ENCODE measurements around the gene PDE10A.

PDE10A gene

GRCh38 chr6:165401092-165401491 is 261.9 kb downstream of the PDE10A start:
- ATAC-seq, result no peak
- TF ChIP-seq CSRNP3 (CRISPR knock-in tag; IDR thresholded peaks at IDR 0.05), result no peak
- TF ChIP-seq RARB (CRISPR knock-in tag; IDR thresholded peaks at IDR 0.05), result no peak
- no peak for TF ChIP-seq ZNF70 (CRISPR knock-in tag; IDR thresholded peaks at IDR 0.05)
- TF ChIP-seq, protein P1, sequence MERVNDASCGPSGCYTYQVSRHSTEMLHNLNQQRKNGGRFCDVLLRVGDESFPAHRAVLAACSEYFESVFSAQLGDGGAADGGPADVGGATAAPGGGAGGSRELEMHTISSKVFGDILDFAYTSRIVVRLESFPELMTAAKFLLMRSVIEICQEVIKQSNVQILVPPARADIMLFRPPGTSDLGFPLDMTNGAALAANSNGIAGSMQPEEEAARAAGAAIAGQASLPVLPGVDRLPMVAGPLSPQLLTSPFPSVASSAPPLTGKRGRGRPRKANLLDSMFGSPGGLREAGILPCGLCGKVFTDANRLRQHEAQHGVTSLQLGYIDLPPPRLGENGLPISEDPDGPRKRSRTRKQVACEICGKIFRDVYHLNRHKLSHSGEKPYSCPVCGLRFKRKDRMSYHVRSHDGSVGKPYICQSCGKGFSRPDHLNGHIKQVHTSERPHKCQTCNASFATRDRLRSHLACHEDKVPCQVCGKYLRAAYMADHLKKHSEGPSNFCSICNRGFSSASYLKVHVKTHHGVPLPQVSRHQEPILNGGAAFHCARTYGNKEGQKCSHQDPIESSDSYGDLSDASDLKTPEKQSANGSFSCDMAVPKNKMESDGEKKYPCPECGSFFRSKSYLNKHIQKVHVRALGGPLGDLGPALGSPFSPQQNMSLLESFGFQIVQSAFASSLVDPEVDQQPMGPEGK (CRISPR knock-in tag; IDR thresholded peaks at IDR 0.05; ENCODE audit: borderline replicate concordance), result no peak
- TF ChIP-seq, protein P2, sequence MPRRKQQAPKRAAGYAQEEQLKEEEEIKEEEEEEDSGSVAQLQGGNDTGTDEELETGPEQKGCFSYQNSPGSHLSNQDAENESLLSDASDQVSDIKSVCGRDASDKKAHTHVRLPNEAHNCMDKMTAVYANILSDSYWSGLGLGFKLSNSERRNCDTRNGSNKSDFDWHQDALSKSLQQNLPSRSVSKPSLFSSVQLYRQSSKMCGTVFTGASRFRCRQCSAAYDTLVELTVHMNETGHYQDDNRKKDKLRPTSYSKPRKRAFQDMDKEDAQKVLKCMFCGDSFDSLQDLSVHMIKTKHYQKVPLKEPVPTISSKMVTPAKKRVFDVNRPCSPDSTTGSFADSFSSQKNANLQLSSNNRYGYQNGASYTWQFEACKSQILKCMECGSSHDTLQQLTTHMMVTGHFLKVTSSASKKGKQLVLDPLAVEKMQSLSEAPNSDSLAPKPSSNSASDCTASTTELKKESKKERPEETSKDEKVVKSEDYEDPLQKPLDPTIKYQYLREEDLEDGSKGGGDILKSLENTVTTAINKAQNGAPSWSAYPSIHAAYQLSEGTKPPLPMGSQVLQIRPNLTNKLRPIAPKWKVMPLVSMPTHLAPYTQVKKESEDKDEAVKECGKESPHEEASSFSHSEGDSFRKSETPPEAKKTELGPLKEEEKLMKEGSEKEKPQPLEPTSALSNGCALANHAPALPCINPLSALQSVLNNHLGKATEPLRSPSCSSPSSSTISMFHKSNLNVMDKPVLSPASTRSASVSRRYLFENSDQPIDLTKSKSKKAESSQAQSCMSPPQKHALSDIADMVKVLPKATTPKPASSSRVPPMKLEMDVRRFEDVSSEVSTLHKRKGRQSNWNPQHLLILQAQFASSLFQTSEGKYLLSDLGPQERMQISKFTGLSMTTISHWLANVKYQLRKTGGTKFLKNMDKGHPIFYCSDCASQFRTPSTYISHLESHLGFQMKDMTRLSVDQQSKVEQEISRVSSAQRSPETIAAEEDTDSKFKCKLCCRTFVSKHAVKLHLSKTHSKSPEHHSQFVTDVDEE (CRISPR knock-in tag; IDR thresholded peaks at IDR 0.05), result no peak
- no peak for TF ChIP-seq ISL1 (CRISPR knock-in tag; IDR thresholded peaks at IDR 0.05)
- no peak for TF ChIP-seq CREB5 (CRISPR knock-in tag; IDR thresholded peaks at IDR 0.05; ENCODE audit: low read depth)
- no peak for TF ChIP-seq CSDC2 (CRISPR knock-in tag; IDR thresholded peaks at IDR 0.05)
- TF ChIP-seq PPARA (CRISPR knock-in tag; IDR thresholded peaks at IDR 0.05; ENCODE audit: borderline replicate concordance), result no peak
- no peak for TF ChIP-seq ZC3H10 (CRISPR knock-in tag; IDR thresholded peaks at IDR 0.05)
- TF ChIP-seq OSR1 (CRISPR knock-in tag; IDR thresholded peaks at IDR 0.05), result no peak
- no peak for TF ChIP-seq ZNF565 (CRISPR knock-in tag; conservative IDR thresholded peaks at IDR 0.05; ENCODE audit: low read depth)
- no peak for TF ChIP-seq ZFP3 (CRISPR knock-in tag; IDR thresholded peaks at IDR 0.05)
- no peak for TF ChIP-seq TOX (CRISPR knock-in tag; IDR thresholded peaks at IDR 0.05; ENCODE audit: borderline replicate concordance)
- TF ChIP-seq ZFP30 (CRISPR knock-in tag; IDR thresholded peaks at IDR 0.05), result no peak

- TF ChIP-seq GLIS3 (CRISPR knock-in tag; IDR thresholded peaks at IDR 0.05), result no peak
- TF ChIP-seq, protein P2 (CRISPR knock-in tag; IDR thresholded peaks at IDR 0.05), result no peak
- no peak for TF ChIP-seq SNAI2 (CRISPR knock-in tag; IDR thresholded peaks at IDR 0.05)
- no peak for TF ChIP-seq OSR1 (CRISPR knock-in tag; IDR thresholded peaks at IDR 0.05)
- no peak for TF ChIP-seq ZNF70 (CRISPR knock-in tag; IDR thresholded peaks at IDR 0.05)
- TF ChIP-seq ZFP30 (CRISPR knock-in tag; IDR thresholded peaks at IDR 0.05), result no peak
- no peak for TF ChIP-seq CREB5 (CRISPR knock-in tag; IDR thresholded peaks at IDR 0.05; ENCODE audit: low read depth)
- TF ChIP-seq PPARA (CRISPR knock-in tag; IDR thresholded peaks at IDR 0.05; ENCODE audit: borderline replicate concordance), result no peak
- TF ChIP-seq ZNF8 (CRISPR knock-in tag; IDR thresholded peaks at IDR 0.05), result no peak
- TF ChIP-seq POU6F1 (CRISPR knock-in tag; IDR thresholded peaks at IDR 0.05; ENCODE audit: borderline replicate concordance, low read depth), result no peak
- TF ChIP-seq CSRNP3 (CRISPR knock-in tag; IDR thresholded peaks at IDR 0.05), result no peak
- TF ChIP-seq CSDC2 (CRISPR knock-in tag; IDR thresholded peaks at IDR 0.05), result no peak
- no peak for TF ChIP-seq TCF4 (CRISPR knock-in tag; IDR thresholded peaks at IDR 0.05; ENCODE audit: borderline replicate concordance)
- TF ChIP-seq ARNTL (CRISPR knock-in tag; IDR thresholded peaks at IDR 0.05; ENCODE audit: borderline replicate concordance, low read depth), result no peak
- TF ChIP-seq RARB (CRISPR knock-in tag; IDR thresholded peaks at IDR 0.05), result no peak
- TF ChIP-seq BACH2 (CRISPR knock-in tag; IDR thresholded peaks at IDR 0.05; ENCODE audit: borderline replicate concordance), result no peak
- no peak for TF ChIP-seq ZFP3 (CRISPR knock-in tag; IDR thresholded peaks at IDR 0.05)
- TF ChIP-seq ISL1 (CRISPR knock-in tag; IDR thresholded peaks at IDR 0.05), result no peak
- TF ChIP-seq ZC3H10 (CRISPR knock-in tag; IDR thresholded peaks at IDR 0.05), result no peak
- no peak for ATAC-seq
These were observed 272.6 kb downstream of the PDE10A start for GRCh38 chr6:165390475-165390874.

All from SK-N-SH treated with all-trans-retinoic acid at 6 μM for 48 hours (cell line).